Measurements from ENCODE around the gene DNAH17.

The DNAH17 gene

DNA sequence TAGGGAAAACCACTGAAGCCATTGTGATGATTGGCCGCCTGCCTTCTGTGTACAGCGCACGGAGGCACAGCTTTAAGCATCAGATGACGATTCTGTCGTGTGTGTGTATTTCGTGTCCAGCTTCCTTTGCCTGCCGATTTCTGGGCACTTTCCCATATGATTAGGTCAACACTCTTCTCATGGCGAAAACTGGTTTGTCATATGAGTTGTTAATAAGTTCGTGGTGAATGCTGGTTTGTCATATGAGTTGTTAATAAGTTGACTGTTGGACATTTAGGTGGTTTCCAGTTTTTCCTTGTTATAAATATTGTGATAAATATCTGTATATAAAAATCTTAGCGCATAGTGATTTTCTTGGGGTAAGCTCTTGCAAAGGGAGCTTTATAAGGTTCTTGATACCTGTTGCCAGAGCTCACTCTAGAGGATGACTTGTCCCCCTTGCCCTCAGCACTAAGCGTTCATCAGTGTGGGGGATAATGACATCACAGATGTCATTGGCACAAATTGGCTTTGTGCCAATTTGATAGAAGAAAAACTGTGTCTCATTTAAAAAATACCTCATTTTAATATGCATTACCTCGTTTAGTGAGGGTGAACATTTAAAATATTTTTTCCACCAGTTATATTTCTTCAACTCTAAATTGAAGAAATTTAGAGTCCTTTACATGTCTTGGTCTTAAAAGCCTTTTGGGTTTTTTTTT lies 158.7 kb downstream of the DNAH17 start (continued):
- TF ChIP-seq ZNF660 (tag by site-specific recombination; IDR thresholded peaks at IDR 0.05) (peak; percentile 98), ZNF549 (tag by site-specific recombination; IDR thresholded peaks at IDR 0.05) (no peak)

DNA sequence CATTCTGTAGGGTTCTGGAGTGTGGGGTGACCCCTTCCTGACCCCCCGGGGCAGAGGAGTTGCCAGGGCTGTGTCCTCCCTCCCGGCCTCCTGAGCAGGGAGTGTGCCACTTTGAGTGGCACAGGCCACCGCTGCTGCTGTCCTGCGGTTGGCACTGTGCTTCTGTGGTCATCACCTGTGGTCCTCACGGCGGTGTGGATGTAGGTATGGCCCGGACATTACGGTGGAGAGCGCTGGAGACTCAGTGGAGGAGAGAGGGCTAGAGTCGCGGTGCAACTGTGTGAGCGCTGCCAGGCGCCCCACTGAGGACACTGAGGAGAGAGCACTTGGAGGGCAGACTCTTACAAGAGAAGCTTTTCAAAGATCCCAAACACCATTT lies 159.7 kb downstream of the DNAH17 start:
- ChIA-PET CTCF (interaction anchor here (3.0 to 11.5 kb wide), 2 partner anchors 57 to 166 kb away, joined by 13 to 137 read pairs; partner anchors contain the start of gene SOCS3), POLR2A (interaction anchor here (0.6 kb wide), 1 partner anchor 55 kb away, joined by 3 read pairs; no protein-coding TSS in a partner anchor)
- H3K4me1 ChIP-seq (ENCODE audit: control insufficient read depth, insufficient read depth, low read length) = no peaks in the 10 kb centered on the region
- TF ChIP-seq GLIS2 (tag by site-specific recombination; IDR thresholded peaks at IDR 0.05) (peak; percentile 29; the same call in 1 of the 2 replicates), ZNF560 (tag by site-specific recombination; IDR thresholded peaks at IDR 0.05; ENCODE audit: borderline replicate concordance) (no peak), ZSCAN16 (tag by site-specific recombination; IDR thresholded peaks at IDR 0.05) (no peak)
- TF ChIP-seq, protein P1, sequence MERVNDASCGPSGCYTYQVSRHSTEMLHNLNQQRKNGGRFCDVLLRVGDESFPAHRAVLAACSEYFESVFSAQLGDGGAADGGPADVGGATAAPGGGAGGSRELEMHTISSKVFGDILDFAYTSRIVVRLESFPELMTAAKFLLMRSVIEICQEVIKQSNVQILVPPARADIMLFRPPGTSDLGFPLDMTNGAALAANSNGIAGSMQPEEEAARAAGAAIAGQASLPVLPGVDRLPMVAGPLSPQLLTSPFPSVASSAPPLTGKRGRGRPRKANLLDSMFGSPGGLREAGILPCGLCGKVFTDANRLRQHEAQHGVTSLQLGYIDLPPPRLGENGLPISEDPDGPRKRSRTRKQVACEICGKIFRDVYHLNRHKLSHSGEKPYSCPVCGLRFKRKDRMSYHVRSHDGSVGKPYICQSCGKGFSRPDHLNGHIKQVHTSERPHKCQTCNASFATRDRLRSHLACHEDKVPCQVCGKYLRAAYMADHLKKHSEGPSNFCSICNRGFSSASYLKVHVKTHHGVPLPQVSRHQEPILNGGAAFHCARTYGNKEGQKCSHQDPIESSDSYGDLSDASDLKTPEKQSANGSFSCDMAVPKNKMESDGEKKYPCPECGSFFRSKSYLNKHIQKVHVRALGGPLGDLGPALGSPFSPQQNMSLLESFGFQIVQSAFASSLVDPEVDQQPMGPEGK (tag by site-specific recombination; IDR thresholded peaks at IDR 0.05) = no peak
- H3K9me3 ChIP-seq (ENCODE audit: control insufficient read depth, insufficient read depth, low read depth, low read length) = no peaks in the 10 kb centered on the region
- H3K27ac ChIP-seq (ENCODE audit: extremely low read depth, low read depth, low read length) = no peak overlapping the region
- H3K4me3 ChIP-seq (ENCODE audit: low read depth, low read length) = no peak overlapping the region
- H3K36me3 ChIP-seq (ENCODE audit: control insufficient read depth in 2 of 2, insufficient read depth in 1 of 2, low read length in 2 of 2) = peaks cover 7 to 85% of the 10 kb centered on the region in 2 experiments; a peak in 2 of 3 replicates

- POLR2A ChIA-PET = interaction anchor here (0.6 kb wide), 1 partner anchor 54 kb away, joined by 3 read pairs; no protein-coding TSS in a partner anchor
- H3K27ac ChIP-seq (ENCODE audit: extremely low read depth, low read depth, low read length) = no peak overlapping the region
- H3K36me3 ChIP-seq (ENCODE audit: control insufficient read depth in 2 of 2, insufficient read depth in 1 of 2, low read length in 2 of 2) = peaks cover 4 to 87% of the 10 kb centered on the region in 2 experiments; a peak in 2 of 3 replicates
- H3K9me3 ChIP-seq (ENCODE audit: control insufficient read depth, insufficient read depth, low read depth, low read length) = no peaks in the 10 kb centered on the region
- no peaks in the 10 kb centered on the region for H3K4me1 ChIP-seq (ENCODE audit: control insufficient read depth, insufficient read depth, low read length)
- CTCF ChIA-PET = interaction anchor here (0.6 to 11.5 kb wide), 2 partner anchors 12 to 57 kb away, joined by 3 to 137 read pairs; partner anchors contain the start of gene SOCS3
- no peak overlapping the region for H3K4me3 ChIP-seq (ENCODE audit: low read depth, low read length)
- no peak for TF ChIP-seq ZNF626 (tag by site-specific recombination; IDR thresholded peaks at IDR 0.05)
- TF ChIP-seq, protein P2, sequence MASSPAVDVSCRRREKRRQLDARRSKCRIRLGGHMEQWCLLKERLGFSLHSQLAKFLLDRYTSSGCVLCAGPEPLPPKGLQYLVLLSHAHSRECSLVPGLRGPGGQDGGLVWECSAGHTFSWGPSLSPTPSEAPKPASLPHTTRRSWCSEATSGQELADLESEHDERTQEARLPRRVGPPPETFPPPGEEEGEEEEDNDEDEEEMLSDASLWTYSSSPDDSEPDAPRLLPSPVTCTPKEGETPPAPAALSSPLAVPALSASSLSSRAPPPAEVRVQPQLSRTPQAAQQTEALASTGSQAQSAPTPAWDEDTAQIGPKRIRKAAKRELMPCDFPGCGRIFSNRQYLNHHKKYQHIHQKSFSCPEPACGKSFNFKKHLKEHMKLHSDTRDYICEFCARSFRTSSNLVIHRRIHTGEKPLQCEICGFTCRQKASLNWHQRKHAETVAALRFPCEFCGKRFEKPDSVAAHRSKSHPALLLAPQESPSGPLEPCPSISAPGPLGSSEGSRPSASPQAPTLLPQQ (tag by site-specific recombination; IDR thresholded peaks at IDR 0.05) = 0 out of 2 replicates have a peak, but pooled peaks have one; percentile 67
- no peak for TF ChIP-seq ZNF18 (tag by site-specific recombination; IDR thresholded peaks at IDR 0.05)
- peak; percentile 77 for TF ChIP-seq ZFP69B (tag by site-specific recombination; IDR thresholded peaks at IDR 0.05)
- no peak for TF ChIP-seq ZNF157 (tag by site-specific recombination; IDR thresholded peaks at IDR 0.05)
- no peak for TF ChIP-seq ZNF48 (tag by site-specific recombination; IDR thresholded peaks at IDR 0.05)
- TF ChIP-seq RBAK (tag by site-specific recombination; IDR thresholded peaks at IDR 0.05) = no peak
- no peak for TF ChIP-seq KLF16 (tag by site-specific recombination; IDR thresholded peaks at IDR 0.05)
- no peak for TF ChIP-seq SETDB1 (IDR thresholded peaks at IDR 0.05; ENCODE audit: insufficient read length, low read length)
- no peak; the same call in 1 of the 2 replicates for TF ChIP-seq GLIS2 (tag by site-specific recombination; IDR thresholded peaks at IDR 0.05)
- no peak for TF ChIP-seq ATF2 (tag by site-specific recombination; IDR thresholded peaks at IDR 0.05; ENCODE audit: low read depth)
- no peak for TF ChIP-seq ZNF223 (tag by site-specific recombination; IDR thresholded peaks at IDR 0.05)
- TF ChIP-seq ZNF624 (tag by site-specific recombination; IDR thresholded peaks at IDR 0.05) = no peak
- no peak for TF ChIP-seq GFI1B (tag by site-specific recombination; IDR thresholded peaks at IDR 0.05)
- TF ChIP-seq, protein P3, sequence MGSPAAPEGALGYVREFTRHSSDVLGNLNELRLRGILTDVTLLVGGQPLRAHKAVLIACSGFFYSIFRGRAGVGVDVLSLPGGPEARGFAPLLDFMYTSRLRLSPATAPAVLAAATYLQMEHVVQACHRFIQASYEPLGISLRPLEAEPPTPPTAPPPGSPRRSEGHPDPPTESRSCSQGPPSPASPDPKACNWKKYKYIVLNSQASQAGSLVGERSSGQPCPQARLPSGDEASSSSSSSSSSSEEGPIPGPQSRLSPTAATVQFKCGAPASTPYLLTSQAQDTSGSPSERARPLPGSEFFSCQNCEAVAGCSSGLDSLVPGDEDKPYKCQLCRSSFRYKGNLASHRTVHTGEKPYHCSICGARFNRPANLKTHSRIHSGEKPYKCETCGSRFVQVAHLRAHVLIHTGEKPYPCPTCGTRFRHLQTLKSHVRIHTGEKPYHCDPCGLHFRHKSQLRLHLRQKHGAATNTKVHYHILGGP (tag by site-specific recombination; IDR thresholded peaks at IDR 0.05) = no peak
- TF ChIP-seq YY1 (tag by site-specific recombination; IDR thresholded peaks at IDR 0.05) = no peak
Observed at GRCh38 chr17:78416791-78417530, 160.2 kb downstream of the DNAH17 start.

All from HEK293 (cell line).